Effector memory CD4-positive, alpha-beta T cell (primary cell): ENCODE measurements around the gene VPS37C.
"Not testable (repeated sequence)": the region's sequence is repeated elsewhere in the genome, so short reads cannot be mapped to it uniquely, and the experiment has no call there.

Experiments
- DNase-seq, 3 donors: peaks; one replicate each; pipeline ENCODE4 v3.0.0-alpha.2; 2020
- H3K27ac ChIP-seq: 2 replicates; pipeline ENCODE4 v1.7.0; 2013; ENCODE audit warnings: mild to moderate bottlenecking, low read length, moderate library complexity; ENCODE audit not compliant: insufficient read depth, poor library complexity, severe bottlenecking
- H3K27me3 ChIP-seq: replicated peaks from 2 replicates; pipeline ENCODE4 v1.7.0; 2013; ENCODE audit warnings: mild to moderate bottlenecking, low read length; ENCODE audit not compliant: insufficient read depth, control insufficient read depth, poor library complexity, severe bottlenecking
- H3K36me3 ChIP-seq: 2 replicates; pipeline ENCODE4 v1.7.0; 2013; ENCODE audit warnings: mild to moderate bottlenecking, low read length, moderate library complexity; ENCODE audit not compliant: control insufficient read depth, insufficient read depth
- H3K4me1 ChIP-seq: 2 replicates; pipeline ENCODE4 v1.7.0; 2013; ENCODE audit warnings: low read length, mild to moderate bottlenecking; ENCODE audit not compliant: control insufficient read depth, insufficient read depth, poor library complexity, severe bottlenecking
- H3K4me3 ChIP-seq: 2 replicates; pipeline ENCODE4 v1.7.0; 2013; ENCODE audit warnings: low read length, low read depth, mild to moderate bottlenecking; ENCODE audit not compliant: insufficient read depth, poor library complexity, severe bottlenecking
- H3K9me3 ChIP-seq: 2 replicates; pipeline ENCODE4 v1.7.0; 2013; ENCODE audit warnings: mild to moderate bottlenecking, low read length, moderate library complexity; ENCODE audit not compliant: control insufficient read depth

Gene VPS37C

DNA sequence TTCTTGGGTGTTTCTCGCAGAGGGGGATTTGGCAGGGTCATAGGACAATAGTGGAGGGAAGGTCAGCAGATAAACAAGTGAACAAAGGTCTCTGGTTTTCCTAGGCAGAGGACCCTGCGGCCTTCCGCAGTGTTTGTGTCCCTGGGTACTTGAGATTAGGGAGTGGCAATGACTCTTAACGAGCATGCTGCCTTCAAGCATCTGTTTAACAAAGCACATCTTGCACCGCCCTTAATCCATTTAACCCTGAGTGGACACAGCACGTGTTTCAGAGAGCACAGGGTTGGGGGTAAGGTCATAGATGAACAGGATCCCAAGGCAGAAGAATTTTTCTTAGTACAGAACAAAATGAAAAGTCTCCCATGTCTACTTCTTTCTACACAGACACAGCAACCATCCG is 4.6 kb upstream of the VPS37C start:
- not testable (repeated sequence) for H3K4me1 ChIP-seq, H3K27me3 ChIP-seq, H3K4me3 ChIP-seq, DNase-seq, H3K36me3 ChIP-seq, H3K27ac ChIP-seq, H3K9me3 ChIP-seq

DNA sequence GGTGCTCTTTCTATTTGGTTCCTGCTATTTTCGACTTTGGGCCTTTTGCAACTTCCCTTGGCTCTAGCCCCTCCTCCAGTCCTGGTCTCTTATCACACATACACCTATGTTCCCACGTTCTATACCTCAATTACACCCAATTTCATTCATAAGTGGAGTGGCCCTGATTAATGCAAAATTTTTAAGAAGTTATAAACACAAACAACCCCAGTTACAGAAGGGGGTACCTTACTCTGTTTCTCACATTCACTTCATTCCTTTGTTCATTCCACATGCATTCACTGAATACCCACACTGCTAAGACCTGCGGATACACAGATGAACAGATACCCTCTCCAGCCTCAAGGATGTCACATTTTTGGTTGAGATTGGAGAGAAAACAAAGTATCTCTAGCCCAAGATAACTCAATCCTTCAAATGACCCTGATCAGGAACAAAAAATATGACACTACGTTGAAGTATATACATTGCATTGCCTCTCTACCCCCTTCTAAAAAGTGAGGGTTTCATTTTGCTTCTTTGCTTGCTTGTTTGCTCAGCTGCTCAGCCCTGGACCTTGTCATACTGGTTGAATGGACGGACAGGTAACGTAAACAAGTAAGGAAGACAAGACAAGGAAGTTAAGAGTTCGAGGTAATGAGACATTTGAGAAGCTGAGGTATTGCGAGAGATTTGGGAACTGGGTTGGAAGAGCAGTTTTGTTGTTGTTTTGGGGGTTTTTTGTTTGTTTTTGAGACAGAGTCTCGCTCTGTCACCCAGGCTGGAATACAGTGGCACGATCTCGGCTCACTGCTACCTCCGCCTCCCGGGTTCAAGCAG is 3.6 kb upstream of the VPS37C start:
- Histone ChIP-seq H3K27me3 (no peaks in the 10 kb centered on the region), H3K4me3 (no peak overlapping the region), H3K9me3 (no peaks in the 10 kb centered on the region), H3K27ac (no peak overlapping the region), H3K36me3 (no peaks in the 10 kb centered on the region), H3K4me1 (peaks cover 5% of the 10 kb centered on the region)
- no peak for DNase-seq

DNA sequence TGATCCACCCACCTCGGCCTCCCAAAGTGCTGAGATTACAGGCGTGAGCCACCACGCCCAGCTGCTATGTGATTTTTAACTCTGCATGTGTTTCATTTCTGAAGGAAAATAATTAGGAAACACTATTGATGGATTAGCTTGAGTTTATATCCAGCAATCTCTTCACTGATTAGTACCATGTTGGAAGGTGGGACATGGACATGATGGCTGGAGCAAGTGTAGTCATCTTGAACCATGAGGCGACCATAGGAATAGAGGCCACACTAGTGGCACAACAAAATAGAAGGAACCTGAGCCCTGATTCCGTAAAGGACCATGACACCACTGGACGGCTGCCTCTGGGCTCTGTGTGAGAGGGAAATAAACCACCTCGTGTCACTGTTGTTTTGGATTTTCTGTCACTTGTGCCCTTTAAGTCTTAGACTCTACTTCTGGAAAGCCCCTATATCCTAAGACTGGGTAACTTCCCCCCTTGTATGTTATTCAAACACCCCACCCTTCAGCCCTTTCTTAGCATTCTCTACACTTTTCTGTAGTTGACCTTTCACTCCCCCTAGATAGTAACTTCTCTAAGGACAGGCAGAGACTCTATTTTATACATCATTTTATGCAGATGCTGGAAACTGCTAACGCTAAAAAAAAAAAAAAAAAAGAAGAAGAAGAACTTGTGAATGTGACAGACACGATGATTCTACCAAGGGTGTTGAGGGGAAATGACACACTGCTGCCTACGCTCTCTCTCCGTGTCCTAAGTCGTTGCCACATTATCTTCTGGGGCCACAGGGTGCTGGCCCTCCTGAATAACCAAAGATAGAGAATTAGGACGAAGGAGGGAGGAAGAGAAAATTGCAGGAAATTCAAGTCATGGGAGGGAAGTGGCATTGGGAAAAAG is 2.7 kb upstream of the VPS37C start:
- no peak overlapping the region for H3K4me3 ChIP-seq
- H3K27ac ChIP-seq: no peak overlapping the region
- no peaks in the 10 kb centered on the region for H3K36me3 ChIP-seq
- no peaks in the 10 kb centered on the region for H3K9me3 ChIP-seq
- no peak for DNase-seq
- no peaks in the 10 kb centered on the region for H3K27me3 ChIP-seq
- peaks cover 5% of the 10 kb centered on the region for H3K4me1 ChIP-seq

DNA sequence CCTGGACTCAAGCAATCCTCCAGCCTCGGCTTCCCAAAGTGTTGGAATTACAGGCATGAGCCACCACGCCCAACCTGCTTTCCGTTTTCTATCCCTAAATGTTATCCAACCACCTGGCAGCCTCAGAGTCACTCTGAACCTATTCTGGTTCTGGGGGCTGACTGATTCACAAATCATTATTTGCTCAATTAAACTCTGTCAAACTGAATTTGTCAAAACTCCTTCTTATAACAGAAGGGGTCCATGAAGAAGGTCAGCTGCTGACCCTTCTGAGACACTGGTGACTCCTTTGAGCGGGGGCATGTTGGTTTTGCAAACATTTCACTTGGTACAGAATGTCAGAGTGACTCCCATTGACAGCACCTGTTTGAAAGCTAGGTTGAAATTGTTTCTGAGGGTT is 1.8 kb upstream of the VPS37C start:
- no peak overlapping the region for H3K4me3 ChIP-seq

DNA sequence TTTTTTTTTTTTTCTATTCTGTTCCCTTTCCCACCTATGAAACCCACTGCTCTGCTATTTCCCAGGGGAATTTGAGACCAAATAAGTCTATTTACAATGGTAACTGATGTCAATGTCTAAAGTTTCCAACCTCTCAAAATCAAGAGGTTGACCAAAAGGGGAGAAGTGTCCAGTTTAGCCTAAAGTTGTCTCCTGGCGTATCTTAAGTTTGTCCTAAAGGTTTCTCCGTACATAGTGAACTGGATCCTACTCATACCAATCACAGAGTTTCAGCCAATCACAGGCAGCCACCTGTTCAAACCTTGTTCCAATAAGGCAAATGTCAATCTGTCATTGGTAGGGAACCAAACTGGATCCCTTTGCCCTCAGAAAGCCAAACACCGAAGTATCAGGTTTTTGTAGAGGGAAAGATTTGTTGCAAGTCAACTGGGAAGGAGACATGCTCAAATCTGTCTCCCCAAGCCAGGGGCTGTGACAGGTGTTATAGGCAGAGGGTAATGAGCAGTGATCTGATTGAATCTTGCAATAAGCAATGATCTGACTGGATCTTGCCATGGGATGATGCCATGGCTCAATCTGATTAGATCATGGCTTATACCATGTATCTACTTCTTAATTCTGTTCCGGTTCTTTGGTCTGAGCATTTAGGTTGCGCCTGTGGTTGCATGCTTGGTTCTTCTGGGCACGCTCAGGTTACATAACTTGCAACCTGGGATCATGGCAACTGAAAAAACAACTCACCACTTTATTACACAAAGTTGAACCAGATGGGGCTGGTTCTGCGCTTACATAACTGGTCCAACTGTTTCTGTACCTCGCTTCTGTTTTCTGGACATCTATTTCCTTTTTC is 1.1 kb upstream of the VPS37C start:
- peak overlapping the region; percentile 44 for H3K4me3 ChIP-seq
- H3K27me3 ChIP-seq: no peaks in the 10 kb centered on the region
- no peak for DNase-seq
- no peak overlapping the region for H3K27ac ChIP-seq
- peaks cover 5% of the 10 kb centered on the region for H3K4me1 ChIP-seq
- no peaks in the 10 kb centered on the region for H3K36me3 ChIP-seq
- H3K9me3 ChIP-seq: no peaks in the 10 kb centered on the region

More for the DNA sequence above, 1.8 kb upstream of the VPS37C start:
- H3K27ac ChIP-seq: no peak overlapping the region
- H3K9me3 ChIP-seq: no peaks in the 10 kb centered on the region
- DNase-seq: no peak
- H3K4me1 ChIP-seq: peaks cover 5% of the 10 kb centered on the region
- H3K27me3 ChIP-seq: no peaks in the 10 kb centered on the region
- H3K36me3 ChIP-seq: no peaks in the 10 kb centered on the region

DNA sequence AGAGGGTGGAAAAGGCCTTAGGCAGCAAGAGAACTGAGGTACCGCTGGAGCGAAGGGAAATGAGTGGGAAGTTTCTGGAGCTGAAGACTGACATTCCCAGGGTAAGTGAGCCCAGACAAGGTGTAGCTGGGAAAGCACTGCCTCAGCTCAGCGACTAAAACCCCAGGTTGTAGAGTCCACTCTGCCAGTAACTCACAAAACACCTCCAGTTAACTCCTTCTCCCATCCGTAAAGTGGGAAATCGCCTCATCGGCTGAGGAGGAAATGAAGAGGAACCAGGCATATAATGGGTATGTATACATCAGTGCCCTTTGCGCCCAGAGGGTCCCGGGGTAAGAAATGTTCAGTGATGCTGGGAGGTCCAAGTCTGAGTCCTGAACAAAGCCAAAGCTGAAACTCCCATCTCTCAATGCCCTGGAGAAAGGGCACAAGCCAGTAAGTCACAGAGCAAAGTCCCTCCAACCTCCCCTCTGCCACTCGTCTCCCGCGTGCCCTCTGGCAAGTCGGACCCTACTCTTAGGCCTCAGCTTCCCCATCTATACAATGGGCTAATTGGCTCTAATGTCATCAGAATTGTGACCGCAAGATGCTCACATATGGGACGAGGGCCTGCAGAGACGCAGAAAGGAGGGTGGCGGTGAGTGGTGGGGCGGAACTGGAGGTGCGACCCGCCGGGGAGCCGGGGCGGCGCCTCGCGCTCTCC is 588 bp downstream of the VPS37C start:
- H3K27ac ChIP-seq: peak overlapping the region; percentile 74
- H3K27me3 ChIP-seq: no peaks in the 10 kb centered on the region
- H3K36me3 ChIP-seq: no peaks in the 10 kb centered on the region
- peak overlapping the region; percentile 44 for H3K4me3 ChIP-seq
- no peak for DNase-seq
- H3K4me1 ChIP-seq: peaks cover 5% of the 10 kb centered on the region
- no peaks in the 10 kb centered on the region for H3K9me3 ChIP-seq

DNA sequence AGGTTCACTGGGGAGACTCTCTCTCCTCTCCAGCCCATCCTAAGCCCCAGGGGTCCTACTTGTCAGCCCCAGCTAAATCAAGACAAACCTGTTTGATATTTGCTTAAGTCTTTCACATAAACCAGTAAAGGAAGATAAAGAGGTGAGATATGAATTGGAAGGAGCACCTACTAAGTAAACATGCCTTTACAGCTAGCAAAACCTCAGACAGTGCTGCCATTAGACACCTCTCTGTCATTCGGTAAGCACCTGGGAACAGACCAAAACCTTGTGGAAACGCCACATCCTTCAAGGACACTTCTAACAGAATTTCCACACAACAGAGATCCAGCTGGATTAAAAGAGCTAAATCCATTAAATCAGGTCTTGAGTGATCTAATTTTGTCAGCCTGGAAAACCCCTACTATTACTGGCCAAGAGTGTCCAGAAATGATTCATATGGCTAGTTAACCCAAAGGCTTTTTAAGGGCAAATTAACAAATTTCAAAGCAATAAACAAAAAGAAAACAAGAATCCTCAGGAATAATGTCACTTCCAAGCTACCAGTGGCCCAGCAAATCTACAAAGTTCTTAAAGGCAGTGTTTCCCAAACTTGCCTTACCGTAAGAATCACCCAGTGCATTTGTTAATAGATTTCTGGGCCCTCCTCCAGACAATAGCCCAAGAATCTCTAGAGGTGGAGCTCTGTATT is 2.4 kb downstream of the VPS37C start:
- Histone ChIP-seq H3K9me3 (no peaks in the 10 kb centered on the region), H3K27me3 (no peaks in the 10 kb centered on the region), H3K4me3 (no peak overlapping the region), H3K4me1 (peaks cover 5% of the 10 kb centered on the region), H3K27ac (peak overlapping the region; percentile 34), H3K36me3 (no peaks in the 10 kb centered on the region)
- DNase-seq: no peak

DNA sequence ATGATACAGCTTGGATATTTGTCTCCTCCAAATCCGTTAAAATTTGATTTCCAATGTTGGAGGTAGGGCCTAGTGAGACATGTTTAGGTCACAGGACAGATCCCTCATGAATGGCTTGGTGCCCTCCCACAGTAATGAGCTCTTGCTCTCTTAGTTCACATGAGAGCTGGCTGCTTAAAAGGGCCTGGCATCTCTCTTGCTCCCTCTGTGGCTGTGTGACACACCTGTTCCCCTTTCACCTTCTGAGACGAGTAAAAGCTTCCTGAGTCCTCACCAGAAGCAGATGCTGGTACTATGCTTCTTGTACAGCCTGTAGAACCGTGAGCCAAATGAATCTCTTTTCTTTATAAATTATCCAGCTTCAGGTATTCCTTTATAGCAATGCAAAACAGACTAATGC is 3.5 kb downstream of the VPS37C start:
- H3K27me3 ChIP-seq: no peaks in the 10 kb centered on the region
- no peaks in the 10 kb centered on the region for H3K36me3 ChIP-seq
- H3K9me3 ChIP-seq: no peaks in the 10 kb centered on the region
- no peak for DNase-seq
- peaks cover 5% of the 10 kb centered on the region for H3K4me1 ChIP-seq
- no peak overlapping the region for H3K4me3 ChIP-seq
- H3K27ac ChIP-seq: no peak overlapping the region

DNA sequence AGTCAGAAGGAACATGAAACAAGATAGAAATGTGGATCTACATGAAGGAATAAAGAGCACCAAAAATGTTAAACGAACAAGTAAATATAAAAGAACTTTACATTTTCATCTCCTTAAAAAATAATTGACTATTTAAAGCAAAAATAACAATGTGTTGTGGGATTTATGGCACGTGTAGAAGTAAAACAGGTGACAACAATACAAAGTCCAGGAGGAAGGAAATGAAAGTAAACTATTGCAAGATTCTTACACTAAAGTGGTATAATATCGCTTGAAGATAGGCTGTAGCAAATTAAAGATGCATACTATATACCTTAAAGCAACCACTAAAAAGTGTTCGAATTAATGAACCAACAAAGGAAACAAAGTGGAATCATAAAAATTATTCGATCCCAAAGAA is 5.5 kb downstream of the VPS37C start:
- H3K4me1 ChIP-seq: peaks cover 3% of the 10 kb centered on the region
- no peaks in the 10 kb centered on the region for H3K27me3 ChIP-seq
- H3K4me3 ChIP-seq: no peak overlapping the region
- DNase-seq: no peak
- no peak overlapping the region for H3K27ac ChIP-seq
- H3K36me3 ChIP-seq: no peaks in the 10 kb centered on the region
- H3K9me3 ChIP-seq: no peaks in the 10 kb centered on the region
